ENCODE results near the gene CYP4F3. TPM values are rescaled to one million over a fixed set of nuclear protein-coding genes. Genes with fewer than 3 reads are reported as not detected.

The CYP4F3 gene
- total RNA-seq, 1 experiment from 2014 or later = 57.6 TPM

DNA sequence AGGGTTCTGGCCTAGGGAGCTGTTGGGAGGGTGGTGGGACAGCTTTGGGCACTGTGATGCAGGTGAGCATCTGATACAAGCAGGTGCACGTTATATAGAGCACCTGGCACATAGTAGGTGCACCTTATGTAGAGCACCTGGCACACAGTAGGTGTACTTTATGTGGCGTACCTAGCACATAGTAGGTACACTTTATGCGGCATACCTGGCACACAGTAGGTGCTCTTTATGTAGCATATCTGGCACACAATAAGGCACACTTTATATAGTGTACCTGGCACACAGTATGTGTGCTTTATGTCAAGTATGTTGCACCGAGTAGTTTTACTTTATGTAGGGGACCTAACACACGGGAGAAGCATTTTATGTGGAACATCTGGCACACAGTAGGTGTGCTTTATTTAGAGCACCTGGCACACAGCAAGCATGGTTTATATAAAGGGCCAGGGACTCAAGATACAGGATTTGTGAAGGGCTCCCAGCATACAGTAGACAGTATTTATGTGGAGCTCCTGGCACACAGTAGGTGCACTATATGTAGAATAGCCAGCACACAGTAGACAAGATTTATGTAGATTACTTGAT lies 30.6 kb downstream of the CYP4F3 start:
- Histone ChIP-seq H3K27me3 (ENCODE audit: insufficient read depth, low read depth) (no peaks in the 10 kb centered on the region), H3K4me3 (no peak overlapping the region), H3K9me2 (ENCODE audit: insufficient read depth) (no peaks in the 10 kb centered on the region), H3F3A (ENCODE audit: insufficient read depth, low read depth) (peaks cover 18% of the 10 kb centered on the region; the same call in 1 of the 2 replicates), H2AFZ (no peak overlapping the region), H3K4me1 (replicated peaks; ENCODE audit: insufficient read depth) (peaks cover 14% of the 10 kb centered on the region), H3K9me3 (ENCODE audit: insufficient read depth, low read depth) (no peaks in the 10 kb centered on the region), H3K27ac (no peak overlapping the region), H4K20me1 (ENCODE audit: insufficient read depth) (no peaks in the 10 kb centered on the region), H3K4me2 (no peak overlapping the region), H3K79me2 (ENCODE audit: low read depth) (no peaks in the 10 kb centered on the region), H3K36me3 (ENCODE audit: low read depth) (no peaks in the 10 kb centered on the region)
- TF ChIP-seq EZH2 (IDR thresholded peaks at IDR 0.05; ENCODE audit: low read depth) = no peak
- no TSS peak for BruUV-seq (replicated peaks)
- POLR2A ChIA-PET (ENCODE audit: unreplicated experiment) = no interaction called here
- intact Hi-C loops (cut with micrococcal nuclease; ENCODE audit: unreplicated experiment) = loop anchor here (5.0 kb wide), 1 partner anchor 156 kb away; no protein-coding TSS in a partner anchor
- DNase-seq = no peak
- CTCF ChIA-PET = no interaction called here

DNA sequence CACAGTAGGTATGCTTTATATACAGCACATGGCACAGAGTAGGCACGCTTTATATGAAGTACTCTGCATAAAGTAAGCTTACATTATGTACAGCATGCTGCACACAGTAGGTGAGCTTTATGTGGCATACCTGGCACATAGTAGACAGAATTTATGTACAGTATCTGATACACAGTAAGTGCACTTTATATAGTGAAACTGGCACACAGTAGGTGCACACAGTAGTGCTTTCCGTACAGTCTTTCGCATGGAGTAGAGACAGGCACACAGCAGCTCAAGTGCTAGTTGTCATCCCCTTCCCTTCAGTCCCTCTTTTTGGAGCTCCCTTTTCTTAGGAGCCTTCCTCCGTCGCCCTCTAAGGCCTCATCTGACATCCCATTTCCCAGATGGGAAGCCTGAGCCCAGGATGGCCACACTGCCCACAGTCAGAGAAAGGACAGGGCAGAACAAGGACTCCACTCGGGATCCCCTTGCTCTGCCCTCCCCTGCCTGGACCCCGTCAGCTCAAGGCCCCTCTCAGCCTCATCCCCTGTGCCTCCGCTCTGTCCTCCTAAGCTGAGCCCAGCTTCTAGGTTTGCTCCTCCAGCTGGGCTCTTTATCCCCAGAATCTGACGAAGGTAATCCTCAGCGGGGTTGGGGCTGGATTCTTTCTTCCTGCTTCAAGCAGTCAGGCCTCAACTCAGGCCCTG lies 31.3 kb downstream of the CYP4F3 start:
- CTCF ChIA-PET = no interaction called here
- Histone ChIP-seq H3K9me2 (ENCODE audit: insufficient read depth) (no peaks in the 10 kb centered on the region), H3K4me3 (no peak overlapping the region), H3K4me2 (peak overlapping the region; percentile 55), H3K79me2 (ENCODE audit: low read depth) (no peaks in the 10 kb centered on the region), H3K9me3 (ENCODE audit: insufficient read depth, low read depth) (no peaks in the 10 kb centered on the region), H3K27ac (peak overlapping the region; percentile 63), H4K20me1 (ENCODE audit: insufficient read depth) (no peaks in the 10 kb centered on the region), H3F3A (ENCODE audit: insufficient read depth, low read depth) (peaks cover 18% of the 10 kb centered on the region; the same call in 1 of the 2 replicates), H2AFZ (no peak overlapping the region), H3K36me3 (ENCODE audit: low read depth) (no peaks in the 10 kb centered on the region), H3K4me1 (replicated peaks; ENCODE audit: insufficient read depth) (peaks cover 14% of the 10 kb centered on the region), H3K27me3 (ENCODE audit: insufficient read depth, low read depth) (no peaks in the 10 kb centered on the region)
- intact Hi-C loops (cut with micrococcal nuclease; ENCODE audit: unreplicated experiment) = loop anchor here (2.0 to 5.0 kb wide), 2 partner anchors 31 to 155 kb away; partner anchors contain the start of gene CYP4F3
- POLR2A ChIA-PET (ENCODE audit: unreplicated experiment) = interaction anchor here (1.0 kb wide), 1 partner anchor 162 kb away, joined by 3 read pairs; no protein-coding TSS in a partner anchor
- TF ChIP-seq, protein P1, sequence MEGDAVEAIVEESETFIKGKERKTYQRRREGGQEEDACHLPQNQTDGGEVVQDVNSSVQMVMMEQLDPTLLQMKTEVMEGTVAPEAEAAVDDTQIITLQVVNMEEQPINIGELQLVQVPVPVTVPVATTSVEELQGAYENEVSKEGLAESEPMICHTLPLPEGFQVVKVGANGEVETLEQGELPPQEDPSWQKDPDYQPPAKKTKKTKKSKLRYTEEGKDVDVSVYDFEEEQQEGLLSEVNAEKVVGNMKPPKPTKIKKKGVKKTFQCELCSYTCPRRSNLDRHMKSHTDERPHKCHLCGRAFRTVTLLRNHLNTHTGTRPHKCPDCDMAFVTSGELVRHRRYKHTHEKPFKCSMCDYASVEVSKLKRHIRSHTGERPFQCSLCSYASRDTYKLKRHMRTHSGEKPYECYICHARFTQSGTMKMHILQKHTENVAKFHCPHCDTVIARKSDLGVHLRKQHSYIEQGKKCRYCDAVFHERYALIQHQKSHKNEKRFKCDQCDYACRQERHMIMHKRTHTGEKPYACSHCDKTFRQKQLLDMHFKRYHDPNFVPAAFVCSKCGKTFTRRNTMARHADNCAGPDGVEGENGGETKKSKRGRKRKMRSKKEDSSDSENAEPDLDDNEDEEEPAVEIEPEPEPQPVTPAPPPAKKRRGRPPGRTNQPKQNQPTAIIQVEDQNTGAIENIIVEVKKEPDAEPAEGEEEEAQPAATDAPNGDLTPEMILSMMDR (conservative IDR thresholded peaks at IDR 0.05) = no peak
- no peak for TF ChIP-seq EZH2 (IDR thresholded peaks at IDR 0.05; ENCODE audit: low read depth)
- BruUV-seq (replicated peaks) = no TSS peak
- no peak for DNase-seq

DNA sequence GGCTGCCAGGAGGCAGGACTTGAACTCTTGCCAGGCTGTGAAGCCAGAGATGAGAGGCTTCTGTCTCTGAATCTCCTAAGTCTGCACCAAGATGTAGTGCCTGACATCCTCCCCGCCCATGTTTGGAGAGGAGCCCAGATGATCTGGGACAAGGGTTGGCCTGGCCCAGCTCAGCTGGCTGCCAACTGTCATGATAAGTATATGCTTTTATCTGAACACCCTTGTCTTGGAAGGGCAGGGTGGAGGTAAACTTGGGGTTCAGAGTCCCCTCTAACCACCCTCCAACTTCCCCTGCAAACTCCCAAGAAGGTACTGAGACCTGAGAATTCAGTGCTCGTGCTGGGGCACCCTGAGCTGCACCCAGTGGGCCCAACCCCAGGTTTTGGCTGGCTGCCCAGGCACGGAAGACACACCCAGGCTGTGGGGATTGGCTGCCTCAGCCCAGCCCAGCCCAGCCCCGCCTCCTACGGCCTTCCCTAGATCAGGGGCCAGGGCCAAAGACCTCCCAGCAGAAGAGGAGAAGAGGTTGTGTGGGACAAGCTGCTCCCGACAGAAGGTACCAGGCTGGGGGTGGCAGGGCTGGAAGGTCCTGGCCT lies 32.0 kb downstream of the CYP4F3 start, which contains the start of gene CYP4F12:
Gene CYP4F12 (plus strand): TSS at position 508 of the 596 bp plus-strand sequence. CDS start 443 bp downstream, outside the sequence.
- Histone ChIP-seq H3K36me3 (ENCODE audit: low read depth) (no peaks in the 10 kb centered on the region), H3K4me3 (peak within 1 kb of the TSS; percentile 13; the same call in 1 of the 2 replicates), H3K79me2 (ENCODE audit: low read depth) (no peaks in the 10 kb centered on the region), H4K20me1 (ENCODE audit: insufficient read depth) (no peaks in the 10 kb centered on the region), H3K27me3 (ENCODE audit: insufficient read depth, low read depth) (no peaks in the 10 kb centered on the region), H3K9me2 (ENCODE audit: insufficient read depth) (no peaks in the 10 kb centered on the region), H3K4me2 (peak within 1 kb of the TSS; percentile 55), H2AFZ (no peak within 1 kb of the TSS), H3K27ac (peak within 1 kb of the TSS; percentile 63), H3F3A (ENCODE audit: insufficient read depth, low read depth) (peaks cover 18% of the 10 kb centered on the region; the same call in 1 of the 2 replicates), H3K4me1 (replicated peaks; ENCODE audit: insufficient read depth) (peaks cover 14% of the 10 kb centered on the region), H3K9me3 (ENCODE audit: insufficient read depth, low read depth) (no peaks in the 10 kb centered on the region)
- no TSS peak for BruUV-seq (replicated peaks)
- TF ChIP-seq, protein P1 (conservative IDR thresholded peaks at IDR 0.05) = no peak
- no peak for TF ChIP-seq EZH2 (IDR thresholded peaks at IDR 0.05; ENCODE audit: low read depth)
- ChIA-PET POLR2A (ENCODE audit: unreplicated experiment) (interaction anchor here (0.6 to 1.0 kb wide), 4 partner anchors 32 to 678 kb away, joined by 3 to 5 read pairs (median 3); partner anchors contain the start of gene CYP4F3), CTCF (interaction anchor here (0.6 kb wide), 1 partner anchor 581 kb away, joined by 22 read pairs; no protein-coding TSS in a partner anchor)
- peak; percentile 82 to 92 for DNase-seq
- intact Hi-C loops (cut with micrococcal nuclease; ENCODE audit: unreplicated experiment) = loop anchor here (1.0 to 5.0 kb wide), 3 partner anchors 30 to 155 kb away; partner anchors contain the start of gene CYP4F3

Measured in PC-9 (cell line).